ENCODE results near the gene SELENOH. TPM values are rescaled to one million over a fixed set of nuclear protein-coding genes. Genes with fewer than 3 reads are reported as not detected.

The SELENOH gene
- total RNA-seq, 2 donors from 2014 or later, result 147 to 162 TPM

DNA sequence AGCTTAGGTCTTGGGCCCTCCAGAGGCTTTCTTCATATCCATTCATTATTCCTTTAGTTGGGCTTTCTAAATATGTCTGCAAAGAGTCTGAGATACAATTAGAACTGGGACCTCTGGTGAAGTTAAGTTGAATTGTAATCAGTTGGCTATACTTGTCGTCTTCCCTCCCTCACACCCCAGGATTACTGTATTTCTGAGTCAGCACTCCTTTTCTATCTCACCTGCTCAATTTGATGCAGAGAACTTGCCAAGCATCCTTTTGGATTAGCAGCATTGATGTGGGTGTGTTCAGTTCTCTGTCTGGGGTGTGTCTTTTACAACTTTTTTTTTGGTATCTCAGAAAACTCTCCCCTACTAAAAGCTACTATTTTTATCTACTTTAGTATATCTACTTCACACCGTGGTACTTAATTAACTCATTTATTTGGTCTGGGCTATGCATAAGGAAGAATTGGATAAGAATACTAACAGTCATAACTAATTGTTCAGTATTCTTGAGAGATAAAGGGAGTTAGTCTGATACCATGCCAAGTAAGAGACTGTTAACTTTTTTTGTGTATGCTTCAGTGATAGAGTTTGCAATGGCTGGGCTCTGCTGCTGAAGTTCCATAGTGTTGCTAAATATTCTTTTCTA is 35.4 kb downstream of the SELENOH start:
- Mint-ChIP-seq H3K9me3 (no peaks in the 10 kb centered on the region), H3K4me3 (no peak overlapping the region), H3K27ac (no peak overlapping the region), H3K27me3 (ENCODE audit: low read depth) (no peaks in the 10 kb centered on the region), H3K36me3 (ENCODE audit: insufficient read depth in 2 of 2) (no peaks in the 10 kb centered on the region), H3K4me1 (ENCODE audit: low read depth) (peaks cover 28% of the 10 kb centered on the region)
- no peak for DNase-seq
- no peak for ATAC-seq (replicated peaks in 1 of 2)

DNA sequence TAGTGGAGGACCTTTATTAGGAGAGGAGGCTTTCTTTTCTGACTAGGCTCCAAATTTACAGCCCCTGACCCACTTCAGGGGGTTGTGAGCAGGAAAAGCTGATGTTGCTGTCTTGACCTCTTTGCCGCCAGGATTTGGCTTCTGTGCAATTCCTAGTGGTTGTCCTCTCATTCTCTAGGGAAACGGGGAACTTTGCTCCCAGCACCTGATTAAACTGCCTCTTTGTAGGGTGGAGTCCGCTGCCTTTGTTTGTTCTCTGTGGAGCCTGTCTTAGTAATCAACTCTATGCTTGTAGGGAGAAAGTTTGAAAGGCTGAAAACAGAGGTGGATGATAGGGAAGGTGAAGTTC is 36.7 kb downstream of the SELENOH start:
- no peaks in the 10 kb centered on the region for H3K9me3 Mint-ChIP-seq
- H3K36me3 Mint-ChIP-seq (ENCODE audit: insufficient read depth in 2 of 2), result no peaks in the 10 kb centered on the region
- no peaks in the 10 kb centered on the region for H3K27me3 Mint-ChIP-seq (ENCODE audit: low read depth)
- no peak overlapping the region for H3K27ac Mint-ChIP-seq
- H3K4me3 Mint-ChIP-seq, result no peak overlapping the region
- ATAC-seq (replicated peaks in 1 of 2), result no peak
- no peak for DNase-seq
- peaks cover 28% of the 10 kb centered on the region for H3K4me1 Mint-ChIP-seq (ENCODE audit: low read depth)

DNA sequence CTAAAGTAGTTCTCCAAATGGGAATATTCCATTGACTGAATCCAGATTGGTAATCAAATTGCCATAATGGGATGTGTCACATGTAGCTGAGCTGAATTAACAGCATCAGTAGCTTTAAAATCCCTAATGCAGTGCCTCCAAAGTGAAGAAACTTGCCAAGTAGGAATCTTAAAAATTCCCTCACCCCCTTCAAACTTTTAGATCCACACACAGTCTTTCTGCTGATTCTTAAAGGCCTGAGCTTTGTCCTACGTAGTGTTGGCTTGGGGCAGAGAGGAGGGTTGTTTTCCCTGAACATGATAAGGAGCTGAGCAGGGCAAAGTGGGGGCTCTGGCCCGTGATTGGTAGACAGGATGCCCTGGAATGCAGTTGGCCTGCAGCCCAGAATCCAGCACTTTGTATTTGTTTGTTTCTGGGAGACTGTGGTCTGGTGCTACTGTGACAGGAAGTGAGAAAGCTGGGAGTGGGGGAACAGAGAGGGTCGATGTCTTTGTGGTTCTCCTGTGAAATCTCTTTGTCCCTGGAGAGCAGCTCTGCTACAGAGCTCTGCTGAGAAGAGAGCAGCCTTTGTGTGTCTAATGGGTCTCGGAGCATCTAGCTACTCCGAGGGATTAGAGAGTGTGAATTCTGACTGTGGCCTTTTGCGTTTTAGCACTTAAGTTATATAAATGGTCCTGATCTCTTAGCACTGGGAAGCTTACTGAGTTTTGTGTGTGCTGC is 37.2 kb downstream of the SELENOH start:
- no peak overlapping the region for H3K4me3 Mint-ChIP-seq
- H3K27me3 Mint-ChIP-seq (ENCODE audit: low read depth), result no peaks in the 10 kb centered on the region
- ATAC-seq (replicated peaks in 1 of 2) (no peak), DNase-seq (no peak)
- H3K4me1 Mint-ChIP-seq (ENCODE audit: low read depth), result peaks cover 28% of the 10 kb centered on the region
- H3K9me3 Mint-ChIP-seq, result no peaks in the 10 kb centered on the region
- H3K36me3 Mint-ChIP-seq (ENCODE audit: insufficient read depth in 2 of 2), result no peaks in the 10 kb centered on the region
- no peak overlapping the region for H3K27ac Mint-ChIP-seq

DNA sequence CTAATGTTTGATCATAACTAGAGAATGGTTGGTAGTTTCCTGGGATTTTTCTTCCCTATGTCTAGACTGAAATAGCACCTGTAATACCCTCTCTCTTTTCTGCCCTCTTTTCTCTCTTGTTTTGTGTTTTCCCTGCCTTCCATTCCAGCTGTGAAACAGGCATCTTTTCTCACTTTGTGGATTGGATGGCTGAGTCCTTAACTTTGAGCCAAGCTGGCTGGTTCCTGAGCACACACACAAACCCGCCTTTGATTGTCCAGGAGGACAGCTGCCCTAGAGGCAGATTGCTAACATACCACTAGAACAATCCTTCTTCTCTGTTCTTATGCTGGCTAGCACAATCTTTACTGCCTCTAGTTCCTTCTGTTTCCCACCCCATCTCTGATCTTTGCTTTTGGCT is 38.0 kb downstream of the SELENOH start:
- Mint-ChIP-seq H3K27me3 (ENCODE audit: low read depth) (no peaks in the 10 kb centered on the region), H3K4me3 (no peak overlapping the region), H3K36me3 (ENCODE audit: insufficient read depth in 2 of 2) (no peaks in the 10 kb centered on the region), H3K27ac (no peak overlapping the region), H3K4me1 (ENCODE audit: low read depth) (peaks cover 28% of the 10 kb centered on the region), H3K9me3 (no peaks in the 10 kb centered on the region)
- DNase-seq (no peak), ATAC-seq (replicated peaks in 1 of 2) (no peak)

DNA sequence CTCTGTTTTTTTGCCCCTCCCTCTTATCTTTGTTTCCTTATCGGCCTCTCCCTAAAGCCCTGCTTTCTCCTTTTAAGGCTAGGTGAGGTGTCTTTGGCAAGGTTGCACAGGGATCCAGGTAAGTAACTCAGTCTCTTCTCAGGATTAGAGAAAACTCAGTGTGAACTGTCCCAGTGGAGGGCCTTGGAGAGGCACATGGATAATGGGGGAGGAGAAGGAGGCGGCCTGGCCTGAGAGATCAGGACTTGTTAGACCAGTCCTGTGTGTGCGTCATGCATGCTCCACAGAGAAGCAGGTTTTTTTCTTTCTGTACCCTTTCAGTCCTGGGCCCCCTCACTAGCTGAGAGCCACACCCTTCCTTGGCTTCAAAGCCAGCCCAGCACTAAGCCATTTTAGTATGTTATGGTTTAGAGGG is 40.2 kb downstream of the SELENOH start:
- ATAC-seq (replicated peaks in 1 of 2), result no peak
- H3K36me3 Mint-ChIP-seq (ENCODE audit: insufficient read depth in 2 of 2), result no peaks in the 10 kb centered on the region
- no peak overlapping the region for H3K27ac Mint-ChIP-seq
- H3K4me3 Mint-ChIP-seq, result no peak overlapping the region
- peaks cover 28% of the 10 kb centered on the region for H3K4me1 Mint-ChIP-seq (ENCODE audit: low read depth)
- DNase-seq, result no peak
- no peaks in the 10 kb centered on the region for H3K27me3 Mint-ChIP-seq (ENCODE audit: low read depth)
- H3K9me3 Mint-ChIP-seq, result no peaks in the 10 kb centered on the region

DNA sequence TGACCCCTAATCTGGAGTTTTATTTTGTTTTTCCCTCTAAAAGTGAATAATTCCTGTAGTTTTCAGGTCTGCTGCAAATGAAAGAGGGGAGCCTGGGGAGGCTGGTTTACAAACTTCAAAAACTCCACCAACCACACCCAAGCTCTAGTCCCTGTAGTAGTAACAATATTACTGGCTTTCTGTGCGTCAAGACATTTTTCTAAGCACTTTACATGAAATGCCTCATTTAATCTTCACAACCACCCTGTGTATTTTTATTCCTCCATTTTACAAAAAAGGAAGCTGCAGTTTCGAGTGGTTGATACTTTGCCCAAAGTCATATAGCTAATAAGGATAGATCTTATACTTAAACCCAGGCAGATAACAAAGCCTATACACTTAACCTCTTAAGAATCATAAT is 43.8 kb downstream of the SELENOH start:
- Mint-ChIP-seq H3K9me3 (no peaks in the 10 kb centered on the region), H3K36me3 (ENCODE audit: insufficient read depth in 2 of 2) (no peaks in the 10 kb centered on the region), H3K4me3 (no peak overlapping the region)

DNA sequence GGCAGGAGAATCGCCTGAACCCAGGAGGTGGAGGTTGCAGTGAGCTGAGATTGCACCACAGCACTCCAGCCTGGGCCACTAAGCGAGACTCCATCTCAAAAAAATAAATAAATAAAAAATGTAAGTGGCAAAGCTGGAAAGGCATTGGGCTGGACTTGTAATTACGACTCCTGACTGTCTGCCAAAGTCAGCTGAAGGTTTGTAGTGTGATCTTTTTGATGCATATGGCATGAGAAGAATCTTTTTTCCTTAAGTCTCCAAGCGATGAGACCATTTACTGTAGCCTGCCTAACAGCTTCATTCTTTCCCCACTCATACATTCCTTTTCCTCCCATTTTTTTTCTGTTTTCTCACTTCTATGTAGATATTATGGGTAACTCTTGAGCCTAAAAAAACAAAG is 45.1 kb downstream of the SELENOH start:
- H3K9me3 Mint-ChIP-seq, result no peaks in the 10 kb centered on the region
- no peaks in the 10 kb centered on the region for H3K27me3 Mint-ChIP-seq (ENCODE audit: low read depth)
- no peak overlapping the region for H3K27ac Mint-ChIP-seq
- no peak for ATAC-seq (replicated peaks in 1 of 2)
- peaks cover 7% of the 10 kb centered on the region for H3K4me1 Mint-ChIP-seq (ENCODE audit: low read depth)
- DNase-seq, result no peak
- no peak overlapping the region for H3K4me3 Mint-ChIP-seq
- no peaks in the 10 kb centered on the region for H3K36me3 Mint-ChIP-seq (ENCODE audit: insufficient read depth in 2 of 2)

More for the DNA sequence above, 43.8 kb downstream of the SELENOH start:
- DNase-seq (no peak), ATAC-seq (replicated peaks in 1 of 2) (no peak)
- peaks cover 8% of the 10 kb centered on the region for H3K4me1 Mint-ChIP-seq (ENCODE audit: low read depth)
- H3K27me3 Mint-ChIP-seq (ENCODE audit: low read depth), result no peaks in the 10 kb centered on the region
- H3K27ac Mint-ChIP-seq, result no peak overlapping the region

DNA sequence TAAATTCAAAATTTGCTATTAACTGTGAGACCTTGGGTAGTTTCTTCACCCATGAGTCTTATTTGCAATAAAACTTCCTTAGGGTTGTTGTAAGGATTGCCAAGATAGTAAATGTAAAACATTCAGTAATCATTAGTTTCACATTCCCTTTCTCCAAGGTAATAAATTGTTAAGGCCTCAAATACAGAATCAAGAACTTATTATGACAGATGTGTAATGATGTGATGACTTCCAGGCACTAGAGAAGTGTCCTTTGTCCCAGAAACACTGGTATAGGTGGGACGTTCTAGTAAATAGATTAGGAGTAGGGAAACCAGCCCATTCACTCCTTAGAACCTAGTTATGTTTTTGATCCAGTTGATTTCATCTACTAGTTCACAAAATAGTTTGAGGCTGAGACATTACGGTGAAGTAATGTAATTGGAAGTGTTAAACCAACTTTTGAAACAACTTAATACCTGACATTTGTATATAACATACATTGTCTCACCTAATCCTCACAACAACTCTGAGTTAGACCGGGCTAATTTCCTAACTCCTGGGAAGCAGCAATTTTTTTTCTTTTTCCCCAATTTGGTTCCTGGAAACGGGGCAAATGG is 45.8 kb downstream of the SELENOH start:
- no peak overlapping the region for H3K27ac Mint-ChIP-seq
- DNase-seq (no peak), ATAC-seq (replicated peaks in 1 of 2) (no peak)
- no peaks in the 10 kb centered on the region for H3K27me3 Mint-ChIP-seq (ENCODE audit: low read depth)
- H3K9me3 Mint-ChIP-seq, result no peaks in the 10 kb centered on the region
- no peak overlapping the region for H3K4me3 Mint-ChIP-seq
- H3K4me1 Mint-ChIP-seq (ENCODE audit: low read depth), result peaks cover 12% of the 10 kb centered on the region
- peaks cover 0 to 1% of the 10 kb centered on the region in 2 donors for H3K36me3 Mint-ChIP-seq (ENCODE audit: insufficient read depth in 2 of 2)

DNA sequence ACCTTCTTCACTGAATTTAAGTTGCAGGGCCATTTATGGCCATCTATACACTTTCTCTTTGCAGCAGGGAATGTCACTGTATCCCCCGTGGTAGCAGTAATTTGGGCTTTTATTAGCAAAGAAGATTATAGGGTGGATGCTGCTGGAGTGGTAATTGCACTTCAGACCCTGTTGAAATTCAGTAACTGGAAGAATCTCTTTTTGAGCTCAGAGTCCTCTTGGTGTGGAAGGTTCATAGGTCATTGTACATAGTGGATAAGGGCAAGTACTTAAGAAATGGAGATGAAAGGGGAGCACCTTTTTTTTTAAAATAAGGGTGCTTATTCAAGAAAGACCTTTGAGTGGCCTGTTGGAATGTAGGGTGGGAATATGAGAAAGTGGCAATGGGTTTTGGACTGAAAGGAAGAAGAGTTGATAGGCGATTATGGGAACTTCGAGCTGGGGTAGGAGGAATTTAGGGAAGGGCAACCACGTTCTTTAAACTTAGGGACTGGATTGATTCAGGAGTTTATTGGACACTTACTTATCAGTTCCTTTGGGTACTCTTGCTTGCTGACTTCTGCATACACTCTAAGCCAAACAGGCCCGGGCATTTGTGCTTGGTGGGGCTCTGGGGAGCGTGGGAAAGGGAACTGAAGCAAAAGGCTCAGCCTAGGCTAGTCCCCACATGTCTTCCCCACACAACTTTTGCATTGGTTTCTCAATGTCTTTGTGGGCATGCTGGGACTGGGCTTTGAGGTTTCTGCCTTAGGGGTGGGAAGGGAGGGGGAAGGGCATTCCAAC is 46.8 kb downstream of the SELENOH start:
- Mint-ChIP-seq H3K4me3 (no peak overlapping the region), H3K4me1 (ENCODE audit: low read depth) (peaks cover 22% of the 10 kb centered on the region), H3K9me3 (no peaks in the 10 kb centered on the region), H3K27ac (no peak overlapping the region), H3K36me3 (ENCODE audit: insufficient read depth in 2 of 2) (peaks cover 0 to 3% of the 10 kb centered on the region in 2 donors), H3K27me3 (ENCODE audit: low read depth) (no peaks in the 10 kb centered on the region)
- DNase-seq (no peak), ATAC-seq (replicated peaks in 1 of 2) (no peak)

DNA sequence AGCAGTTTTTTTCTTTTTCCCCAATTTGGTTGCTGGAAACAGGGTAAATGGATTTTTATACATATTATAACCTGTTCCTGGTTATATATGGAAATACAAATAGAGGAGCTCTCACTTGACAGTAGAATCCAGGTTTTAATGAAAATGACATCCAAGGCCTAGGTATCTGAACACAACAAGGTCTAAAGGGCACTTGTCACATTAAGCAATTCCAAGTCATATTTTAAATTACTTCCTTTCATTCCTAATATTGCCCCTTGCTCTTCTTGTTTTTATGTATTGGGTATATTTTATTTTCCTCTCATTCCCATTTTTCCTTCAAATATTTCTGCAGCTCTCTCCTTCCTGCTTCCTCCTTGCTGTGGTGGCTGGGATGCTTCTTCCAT is 47.4 kb downstream of the SELENOH start:
- Mint-ChIP-seq H3K27ac (no peak overlapping the region), H3K4me1 (ENCODE audit: low read depth) (peaks cover 28% of the 10 kb centered on the region), H3K27me3 (ENCODE audit: low read depth) (no peaks in the 10 kb centered on the region)

DNA sequence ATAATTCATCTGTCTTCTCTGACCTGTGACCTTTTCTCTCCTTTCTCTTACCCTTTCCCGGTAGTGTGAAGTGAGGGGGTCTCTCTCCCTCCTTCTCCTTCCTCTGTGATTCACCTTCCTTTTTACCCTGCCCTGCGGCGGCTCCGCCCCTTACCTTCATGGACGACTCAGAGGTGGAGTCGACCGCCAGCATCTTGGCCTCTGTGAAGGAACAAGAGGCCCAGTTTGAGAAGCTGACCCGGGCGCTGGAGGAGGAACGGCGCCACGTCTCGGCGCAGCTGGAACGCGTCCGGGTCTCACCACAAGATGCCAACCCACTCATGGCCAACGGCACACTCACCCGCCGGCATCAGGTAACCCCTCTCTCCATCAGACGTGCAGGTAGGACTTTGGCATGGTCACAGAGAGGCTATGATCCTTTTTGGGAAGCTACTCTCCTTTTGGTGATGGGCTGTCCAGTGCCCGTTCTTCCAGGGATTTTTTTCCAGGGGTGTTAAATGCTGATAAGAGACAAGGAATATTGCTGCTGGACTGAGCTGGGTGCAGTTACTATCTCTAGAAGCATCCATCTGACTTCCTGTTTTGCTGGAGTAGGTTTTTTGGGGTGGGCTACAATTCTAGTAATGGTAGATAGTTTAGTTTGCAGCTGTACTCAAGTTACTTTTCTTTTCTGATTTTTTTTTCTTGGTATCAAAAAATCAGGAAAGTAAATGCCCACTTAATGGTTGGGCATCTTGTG is 50.2 kb downstream of the SELENOH start:
- Mint-ChIP-seq H3K36me3 (ENCODE audit: insufficient read depth in 2 of 2) (peaks cover 0 to 3% of the 10 kb centered on the region in 2 donors), H3K27ac (peak overlapping the region; percentile 48), H3K4me3 (peak overlapping the region; percentile 60 to 73), H3K4me1 (ENCODE audit: low read depth) (peaks cover 37% of the 10 kb centered on the region), H3K9me3 (no peaks in the 10 kb centered on the region), H3K27me3 (ENCODE audit: low read depth) (no peaks in the 10 kb centered on the region)
- ATAC-seq (replicated peaks in 1 of 2), result no peak
- no peak for DNase-seq

More for the DNA sequence above, 47.4 kb downstream of the SELENOH start:
- Mint-ChIP-seq H3K9me3 (no peaks in the 10 kb centered on the region), H3K4me3 (no peak overlapping the region), H3K36me3 (ENCODE audit: insufficient read depth in 2 of 2) (peaks cover 0 to 3% of the 10 kb centered on the region in 2 donors)
- no peak for ATAC-seq (replicated peaks in 1 of 2)
- DNase-seq, result no peak

DNA sequence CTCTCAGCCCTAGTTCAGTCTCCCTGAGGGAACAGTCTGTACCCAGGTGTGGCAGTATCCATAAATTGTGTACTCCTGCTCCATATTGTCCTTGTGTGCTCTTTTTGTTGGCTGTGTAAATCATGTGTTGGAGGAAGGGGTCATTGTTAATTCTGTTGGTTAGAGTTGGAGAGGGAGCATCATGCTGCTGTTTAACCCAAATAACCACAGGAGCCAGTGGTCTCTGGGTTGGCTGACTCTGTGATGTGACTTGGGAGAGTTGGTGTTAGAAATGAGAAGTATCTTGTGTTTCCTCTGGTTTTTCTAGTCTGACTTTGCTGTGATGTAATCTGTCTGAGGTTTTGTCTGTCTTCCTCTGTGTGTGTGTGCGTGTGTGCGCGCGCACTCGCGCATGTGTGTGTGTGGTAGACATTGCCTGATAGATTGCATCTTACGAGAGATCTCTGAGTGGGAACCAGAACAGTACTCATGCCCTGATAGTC is 50.8 kb downstream of the SELENOH start:
- Mint-ChIP-seq H3K4me1 (ENCODE audit: low read depth) (peaks cover 37% of the 10 kb centered on the region), H3K27me3 (ENCODE audit: low read depth) (no peaks in the 10 kb centered on the region), H3K9me3 (no peaks in the 10 kb centered on the region), H3K4me3 (peak overlapping the region; percentile 60 to 73), H3K36me3 (ENCODE audit: insufficient read depth in 2 of 2) (peaks cover 0 to 3% of the 10 kb centered on the region in 2 donors), H3K27ac (peak overlapping the region; percentile 48)
- DNase-seq, result peak; percentile 81 to 84
- peak; percentile 97 for ATAC-seq (replicated peaks in 1 of 2)

Data from activated T-cell treated with anti-CD3 and anti-CD28 coated beads, Interleukin-2, amount 50 U/mL, for 72 hours (primary cell).